ENCODE data around the gene NMUR1. TPM values are rescaled to one million over a fixed set of nuclear protein-coding genes. Genes with fewer than 3 reads are reported as not detected.

The NMUR1 gene
- total RNA-seq, 1 donor from 2014 or later: 0.10 TPM

GRCh38 chr2:231539991-231540390 lies 9.7 kb upstream of the NMUR1 start:
- no peak overlapping the region for H3K27ac Mint-ChIP-seq
- DNase-seq (ENCODE audit: extremely low spot score, unreplicated experiment): no peak
- H3K4me1 Mint-ChIP-seq (ENCODE audit: unreplicated experiment): peaks cover 5% of the 10 kb centered on the region
- no peak overlapping the region for H3K4me3 Mint-ChIP-seq
- H3K9me3 Mint-ChIP-seq: peaks cover 5% of the 10 kb centered on the region
- no peak for TF ChIP-seq CTCF (conservative IDR thresholded peaks at IDR 0.05)
- peaks cover 4% of the 10 kb centered on the region for H3K27me3 Mint-ChIP-seq
- no peaks in the 10 kb centered on the region for H3K36me3 Mint-ChIP-seq

- H3K36me3 Mint-ChIP-seq: no peaks in the 10 kb centered on the region
- no peak for TF ChIP-seq CTCF (conservative IDR thresholded peaks at IDR 0.05)
- H3K4me3 Mint-ChIP-seq: no peak overlapping the region
- H3K4me1 Mint-ChIP-seq (ENCODE audit: unreplicated experiment): peaks cover 5% of the 10 kb centered on the region
- H3K9me3 Mint-ChIP-seq: no peaks in the 10 kb centered on the region
- H3K27me3 Mint-ChIP-seq: peaks cover 11% of the 10 kb centered on the region
- no peak for DNase-seq (ENCODE audit: extremely low spot score, unreplicated experiment)
- H3K27ac Mint-ChIP-seq: no peak overlapping the region
Observed at GRCh38 chr2:231535961-231536360, 5.7 kb upstream of the NMUR1 start.

- H3K9me3 Mint-ChIP-seq: no peaks in the 10 kb centered on the region
- H3K36me3 Mint-ChIP-seq: no peaks in the 10 kb centered on the region
- no peak for TF ChIP-seq CTCF (conservative IDR thresholded peaks at IDR 0.05)
- H3K4me1 Mint-ChIP-seq (ENCODE audit: unreplicated experiment): no peaks in the 10 kb centered on the region
- H3K4me3 Mint-ChIP-seq: no peak overlapping the region
- no peak for DNase-seq (ENCODE audit: extremely low spot score, unreplicated experiment)
- no peak overlapping the region for H3K27ac Mint-ChIP-seq
- peaks cover 24% of the 10 kb centered on the region for H3K27me3 Mint-ChIP-seq
Observed at GRCh38 chr2:231533777-231534125, 3.5 kb upstream of the NMUR1 start.

GRCh38 chr2:231533086-231533776 lies 3.0 kb upstream of the NMUR1 start:
- TF ChIP-seq CTCF (conservative IDR thresholded peaks at IDR 0.05): no peak
- Mint-ChIP-seq H3K9me3 (no peaks in the 10 kb centered on the region), H3K4me3 (no peak overlapping the region), H3K27ac (no peak overlapping the region), H3K36me3 (no peaks in the 10 kb centered on the region), H3K27me3 (peaks cover 27% of the 10 kb centered on the region), H3K4me1 (ENCODE audit: unreplicated experiment) (no peaks in the 10 kb centered on the region)
- DNase-seq (ENCODE audit: extremely low spot score, unreplicated experiment): no peak

GRCh38 chr2:231532756-231533035 lies 2.5 kb upstream of the NMUR1 start:
- Mint-ChIP-seq H3K27ac (no peak overlapping the region), H3K36me3 (no peaks in the 10 kb centered on the region), H3K4me1 (ENCODE audit: unreplicated experiment) (no peaks in the 10 kb centered on the region), H3K27me3 (peaks cover 27% of the 10 kb centered on the region), H3K9me3 (no peaks in the 10 kb centered on the region), H3K4me3 (no peak overlapping the region)
- no peak for DNase-seq (ENCODE audit: extremely low spot score, unreplicated experiment)
- TF ChIP-seq CTCF (conservative IDR thresholded peaks at IDR 0.05): no peak
